ENCODE measurements around the gene TXNDC11.

Gene TXNDC11

GRCh38 chr16:11630046-11630767 is 112.5 kb downstream of the TXNDC11 start:
- DNase-seq (ENCODE audit: low read depth in 3 of 3) = no peak
